Measurements from ENCODE around the gene ESX1.
"Not testable (repeated sequence)": the region's sequence is repeated elsewhere in the genome, so short reads cannot be mapped to it uniquely, and the experiment has no call there.

Gene ESX1

DNA sequence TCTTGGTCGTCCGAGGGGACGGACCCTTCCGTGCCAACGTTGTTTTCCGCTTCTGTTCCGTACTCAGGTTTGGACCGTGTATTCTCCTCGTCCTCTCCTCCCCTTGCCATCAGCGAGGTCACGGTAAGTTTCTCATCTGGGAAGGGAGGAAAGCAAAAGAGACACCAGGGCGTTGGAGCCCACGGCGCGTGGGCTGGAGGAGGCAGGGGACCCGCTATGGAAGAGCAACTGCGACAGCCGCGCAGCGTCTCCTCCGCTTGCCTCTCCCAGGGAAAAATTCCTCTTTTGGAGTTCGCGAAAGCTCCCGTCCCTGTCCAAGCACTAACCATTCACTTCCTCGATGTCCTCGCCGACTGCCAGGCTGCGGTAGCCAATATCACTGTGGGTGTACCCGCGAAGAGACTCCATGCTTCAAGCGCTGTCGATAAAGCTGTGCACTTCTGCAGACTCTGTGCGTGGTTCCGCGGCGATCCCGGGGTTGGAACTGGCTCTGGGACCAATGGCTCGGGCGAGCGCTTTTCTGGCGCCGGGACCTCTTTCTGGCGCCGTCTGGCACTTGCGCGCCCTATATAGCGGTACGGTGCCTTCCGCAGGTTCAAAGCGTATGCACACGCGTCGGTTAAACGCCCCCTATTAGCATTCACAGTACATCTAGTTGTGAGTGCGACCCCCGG lies at the start of gene ESX1:
Gene ESX1 (minus strand): TSS at position 492 of the 674 bp plus-strand sequence. CDS start 84 bp downstream, at position 408.
- no peak for DNase-seq (ENCODE audit: low read depth in 2 of 2)

DNA sequence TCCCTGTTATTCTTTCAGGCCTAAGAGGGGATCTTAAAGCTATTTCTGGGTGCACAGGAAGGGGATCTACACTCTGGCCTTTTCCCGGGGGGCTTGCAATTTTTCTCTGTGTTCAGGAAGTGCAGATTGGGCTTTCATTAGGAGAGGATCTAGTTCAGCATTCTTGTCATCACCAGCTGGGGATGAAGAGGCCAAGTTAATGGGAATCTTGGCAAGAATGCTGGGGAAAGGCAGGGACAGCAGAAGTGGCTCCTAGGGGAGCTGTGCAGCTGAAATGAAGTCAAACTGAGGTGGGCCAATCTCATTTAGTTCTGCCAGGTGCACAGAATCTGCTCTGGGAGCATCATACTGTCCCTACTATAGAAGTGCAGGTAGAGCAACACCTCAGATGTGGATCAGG lies 40.9 kb upstream of the ESX1 start:
- no peak for DNase-seq (ENCODE audit: low read depth in 2 of 2)

DNA sequence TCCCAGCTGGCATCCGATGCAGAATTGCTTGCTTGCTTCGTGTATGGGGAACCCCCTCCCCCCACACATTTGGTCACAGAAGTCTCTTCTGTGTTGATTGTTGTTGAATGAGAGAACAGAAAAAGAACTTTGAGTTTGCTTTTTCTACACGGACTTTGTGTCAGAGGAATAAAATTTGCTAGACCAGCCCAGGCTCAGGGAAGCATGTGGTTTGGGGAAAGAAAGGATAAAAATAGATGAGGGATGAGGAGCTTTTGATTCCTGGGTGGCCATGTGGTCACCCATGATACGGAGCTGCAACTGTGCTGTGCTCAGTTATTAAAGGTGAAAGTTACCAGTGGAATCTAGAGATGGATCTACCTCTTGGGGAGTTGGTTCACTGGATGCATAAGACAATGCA lies 34.2 kb upstream of the ESX1 start:
- DNase-seq (ENCODE audit: low read depth in 2 of 2), result no peak

GRCh38 chrX:104288269-104288668 lies 33.5 kb upstream of the ESX1 start:
- no peak for DNase-seq (ENCODE audit: low read depth in 2 of 2)

DNA sequence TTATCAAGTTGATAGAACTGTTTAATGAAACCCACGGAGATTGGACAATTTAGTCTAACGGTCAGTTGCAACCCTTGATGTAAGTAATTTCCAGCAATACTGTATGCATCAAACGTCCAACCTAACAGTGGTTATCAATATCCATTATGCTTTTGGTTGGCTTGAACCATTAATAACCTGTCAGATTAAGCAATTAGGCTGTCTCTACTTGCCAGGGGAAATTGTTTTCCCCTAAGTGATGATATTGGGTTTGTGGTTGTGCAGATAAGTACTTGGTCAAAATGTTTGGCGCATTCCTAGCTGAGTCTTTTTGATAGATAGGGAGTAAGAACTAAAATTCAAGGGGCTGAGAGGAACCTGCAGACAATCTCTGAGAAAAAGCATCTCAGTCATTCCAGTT lies 30.5 kb upstream of the ESX1 start:
- no peak for DNase-seq (ENCODE audit: low read depth in 2 of 2)

DNA sequence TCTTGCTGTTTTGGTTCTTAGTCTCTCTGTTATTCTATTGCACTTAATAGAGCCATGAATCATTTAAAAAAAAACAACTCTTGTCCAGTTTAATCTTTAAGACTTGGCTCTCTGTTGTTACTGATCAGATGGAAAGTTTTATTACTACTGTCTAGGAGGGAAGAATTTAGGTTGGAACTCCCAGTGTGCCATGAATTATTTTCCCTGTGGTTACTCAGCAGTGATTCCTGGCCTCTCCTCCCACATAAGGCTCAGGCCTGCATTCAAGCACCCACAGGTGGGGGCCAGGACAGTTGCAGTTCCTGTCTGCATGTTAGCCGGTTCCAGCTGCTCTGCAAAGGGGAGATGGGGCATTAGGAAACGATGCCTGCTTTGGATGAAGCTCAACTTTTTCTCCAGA lies 29.8 kb upstream of the ESX1 start:
- no peak for DNase-seq (ENCODE audit: low read depth in 2 of 2)

DNA sequence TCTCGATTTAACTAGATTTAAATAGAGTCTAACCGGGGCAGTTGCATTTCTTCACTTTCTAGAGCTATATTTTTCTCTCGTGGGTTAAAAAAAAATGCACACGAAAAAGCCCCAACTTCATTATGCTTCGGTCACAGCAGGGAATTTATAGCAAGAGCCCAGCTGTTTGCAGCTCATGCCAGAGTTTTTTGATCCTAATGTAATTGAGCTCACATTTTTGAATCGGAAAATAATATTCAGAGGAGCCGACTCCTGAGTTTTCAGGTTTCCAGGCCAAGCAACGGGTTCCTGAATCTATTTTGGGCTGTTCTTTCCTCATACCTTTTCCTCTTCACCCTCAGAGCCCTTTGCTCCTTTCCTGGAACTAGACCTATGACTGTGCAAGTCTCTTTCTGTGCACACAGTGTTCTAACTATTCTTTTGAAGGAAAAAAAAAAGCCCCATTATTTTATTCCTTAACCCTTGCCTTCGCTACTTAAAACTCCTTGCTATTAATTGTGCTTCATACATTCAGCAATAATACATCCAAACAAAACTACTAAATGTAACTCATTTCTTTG lies 27.5 kb upstream of the ESX1 start:
- no peak for DNase-seq (ENCODE audit: low read depth in 2 of 2)

DNA sequence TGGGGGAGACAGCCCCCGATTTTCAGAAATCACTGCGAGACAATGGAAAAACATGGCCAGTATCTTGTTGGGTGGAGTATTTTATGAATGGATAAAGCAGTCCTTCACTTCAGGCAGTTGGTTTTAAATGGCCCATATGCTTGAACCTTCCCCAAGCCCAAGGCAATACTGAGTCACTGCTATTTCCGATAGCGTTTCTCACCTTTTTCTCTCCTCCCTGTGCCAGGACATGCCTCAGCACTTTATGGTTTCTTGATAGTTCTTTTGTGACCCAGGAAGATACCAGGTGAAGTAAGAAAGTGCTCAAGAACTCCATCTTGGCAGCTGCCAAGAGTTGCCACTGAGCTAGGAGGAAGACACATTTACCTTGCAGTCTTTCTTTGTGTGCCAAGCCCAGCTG lies 26.8 kb upstream of the ESX1 start:
- DNase-seq (ENCODE audit: low read depth in 2 of 2), result no peak

GRCh38 chrX:104280609-104281008 lies 25.9 kb upstream of the ESX1 start:
- DNase-seq (ENCODE audit: low read depth in 2 of 2), result no peak

DNA sequence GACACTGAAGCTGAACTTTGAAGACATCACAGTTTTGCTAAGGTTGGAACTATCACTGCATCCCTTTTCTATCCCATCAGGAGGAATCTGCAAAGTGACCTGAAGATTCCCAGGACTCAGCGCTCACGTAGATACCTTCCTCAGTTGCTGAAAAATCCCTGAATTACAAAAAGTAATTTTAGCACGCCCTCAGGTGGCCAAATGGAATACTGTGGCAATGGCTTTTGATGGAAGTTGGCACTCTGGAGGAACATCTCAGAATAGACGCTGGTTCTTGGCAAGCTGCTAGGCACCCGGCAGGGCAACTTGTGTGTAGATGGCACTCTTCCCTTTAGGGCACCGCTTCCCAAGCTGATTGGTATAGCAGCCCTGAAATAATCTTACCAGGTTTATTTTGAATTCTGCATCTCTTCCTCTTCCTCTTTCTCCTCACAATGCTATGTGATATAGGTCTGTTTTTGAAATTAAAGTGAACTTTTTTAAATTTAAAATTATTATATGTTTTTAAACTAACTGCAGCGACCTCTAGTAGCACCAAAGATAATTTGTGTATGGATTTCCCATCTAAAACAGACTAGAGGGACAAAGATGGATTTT lies 16.3 kb upstream of the ESX1 start:
- no peak for DNase-seq (ENCODE audit: low read depth in 2 of 2)

DNA sequence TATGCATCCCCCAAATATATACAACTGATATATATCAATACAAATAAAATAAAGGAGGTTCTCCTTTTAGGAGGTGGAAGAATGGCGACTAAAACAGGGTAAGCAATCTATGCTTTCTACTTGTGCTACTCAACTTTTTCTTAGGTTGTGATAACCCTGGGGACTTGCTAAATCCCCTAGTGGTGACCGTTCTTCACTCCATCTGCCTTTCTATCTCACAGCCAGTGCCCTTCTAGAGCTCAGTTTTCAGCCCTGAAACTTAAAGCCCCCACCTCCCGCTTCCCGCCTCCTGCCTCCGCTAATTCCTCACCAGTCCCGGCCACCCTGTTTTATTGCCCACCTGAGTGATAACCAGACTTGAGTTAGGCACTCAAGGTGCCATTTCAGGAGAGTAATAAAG lies 15.5 kb upstream of the ESX1 start:
- no peak for DNase-seq (ENCODE audit: low read depth in 2 of 2)

DNA sequence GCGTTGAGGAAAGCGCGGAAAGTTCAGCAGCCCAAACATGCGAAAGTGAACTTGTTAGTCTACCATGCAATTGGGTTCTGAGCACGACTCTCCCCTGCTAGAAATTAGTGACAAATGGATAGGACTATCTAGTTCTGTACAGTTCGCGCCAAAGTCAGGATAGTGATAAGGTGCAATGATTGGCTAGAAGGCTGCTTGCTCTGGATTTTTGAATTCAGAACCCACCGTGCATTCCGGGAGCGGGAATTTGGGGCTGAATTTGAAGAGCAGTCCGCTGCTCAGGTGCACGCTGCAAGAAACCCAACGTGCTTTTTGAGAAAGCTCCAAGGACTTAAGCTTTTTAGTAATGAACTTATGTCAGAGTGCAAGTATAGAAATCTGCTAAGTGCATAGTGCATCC lies 732 bp upstream of the ESX1 start:
- no peak for DNase-seq (ENCODE audit: low read depth in 2 of 2)

- DNase-seq (ENCODE audit: low read depth in 2 of 2), result no peak
Measured at GRCh38 chrX:104253567-104254441, 929 bp downstream of the ESX1 start.

GRCh38 chrX:104250470-104250869 lies 4.3 kb downstream of the ESX1 start:
- DNase-seq (ENCODE audit: low read depth in 2 of 2), result no peak

DNA sequence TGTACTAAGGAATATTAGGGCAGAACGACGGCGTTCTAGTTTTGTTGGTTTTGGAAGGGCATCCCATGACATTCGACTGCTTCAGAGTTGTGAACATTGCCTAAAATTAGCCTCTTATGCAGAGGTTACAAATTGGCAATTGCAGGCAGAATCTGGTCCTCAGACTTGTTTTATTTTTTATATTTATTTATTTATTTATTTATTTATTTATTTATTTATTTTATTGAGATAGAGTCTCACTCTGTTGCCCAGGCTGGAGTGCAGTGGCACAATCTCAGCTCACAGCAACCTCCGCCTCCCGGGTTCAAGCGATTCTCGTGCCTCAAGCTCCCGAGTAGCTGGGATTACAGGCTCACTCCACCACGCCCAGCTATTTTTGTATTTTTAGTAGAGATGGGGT lies 24.7 kb downstream of the ESX1 start:
- DNase-seq (ENCODE audit: low read depth in 2 of 2), result not testable (repeated sequence)

DNA sequence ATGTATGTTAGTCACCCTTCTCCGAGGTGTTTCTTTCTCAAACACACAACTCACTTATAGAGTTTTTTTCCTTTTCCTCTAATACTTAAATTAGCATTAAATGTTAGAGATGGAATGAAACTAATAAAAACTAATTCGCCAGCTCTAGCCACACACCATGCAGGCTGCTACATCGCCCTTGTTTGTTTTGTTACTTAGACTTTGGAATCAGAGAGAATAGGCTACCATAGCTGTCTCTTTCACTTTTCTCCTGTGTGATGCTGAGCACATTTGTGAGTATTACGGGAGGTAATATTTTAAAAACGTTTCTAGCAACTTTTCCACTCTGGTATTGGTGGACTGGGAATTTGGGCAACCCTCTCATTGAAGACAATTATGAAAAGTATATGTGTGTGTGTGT lies 43.5 kb downstream of the ESX1 start:
- DNase-seq (ENCODE audit: low read depth in 2 of 2), result no peak

- no peak for DNase-seq (ENCODE audit: low read depth in 2 of 2)
Measured at GRCh38 chrX:104205548-104205947, 49.2 kb downstream of the ESX1 start.
